GM19238 (cell line): ENCODE results near the gene UBE3D.
"Not testable (repeated sequence)": the region's sequence is repeated elsewhere in the genome, so short reads cannot be mapped to it uniquely, and the experiment has no call there.

ENCODE experiments used
- DNase-seq: peaks from one replicate; pipeline ENCODE4 v3.0.0; 2011; ENCODE audit warnings: low spot score; ENCODE audit not compliant: insufficient read length

Gene UBE3D

DNA sequence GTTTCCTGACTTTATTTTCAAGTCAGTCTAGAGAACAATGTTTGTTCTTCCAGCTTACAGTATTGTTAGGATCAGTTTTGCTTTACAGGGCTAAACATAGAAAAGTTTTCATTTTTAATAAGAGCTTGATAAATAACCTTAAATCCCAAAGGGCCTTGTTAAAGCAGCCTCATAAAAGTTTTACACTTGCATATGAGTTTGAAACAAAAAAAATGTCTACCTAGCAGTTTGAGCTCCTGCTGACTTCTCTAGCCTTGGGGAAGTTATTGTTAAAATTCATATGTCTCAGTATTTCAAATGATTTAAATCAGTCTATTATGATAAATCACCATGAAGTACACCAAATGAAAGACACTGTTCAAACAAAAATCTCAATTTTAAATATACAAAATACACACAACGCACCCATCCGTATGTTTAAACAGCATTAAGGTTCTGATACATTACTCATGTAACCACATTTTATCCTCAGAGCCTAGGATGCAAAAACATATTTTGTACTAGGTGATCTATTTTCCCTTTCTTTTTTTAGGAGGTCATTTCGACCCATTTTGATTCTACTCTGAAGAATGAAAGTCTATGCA, 87.2 kb downstream of the UBE3D start:
- no peak for DNase-seq

- no peak for DNase-seq
Observed at GRCh38 chr6:82976179-82976578, 89.5 kb downstream of the UBE3D start.

DNA sequence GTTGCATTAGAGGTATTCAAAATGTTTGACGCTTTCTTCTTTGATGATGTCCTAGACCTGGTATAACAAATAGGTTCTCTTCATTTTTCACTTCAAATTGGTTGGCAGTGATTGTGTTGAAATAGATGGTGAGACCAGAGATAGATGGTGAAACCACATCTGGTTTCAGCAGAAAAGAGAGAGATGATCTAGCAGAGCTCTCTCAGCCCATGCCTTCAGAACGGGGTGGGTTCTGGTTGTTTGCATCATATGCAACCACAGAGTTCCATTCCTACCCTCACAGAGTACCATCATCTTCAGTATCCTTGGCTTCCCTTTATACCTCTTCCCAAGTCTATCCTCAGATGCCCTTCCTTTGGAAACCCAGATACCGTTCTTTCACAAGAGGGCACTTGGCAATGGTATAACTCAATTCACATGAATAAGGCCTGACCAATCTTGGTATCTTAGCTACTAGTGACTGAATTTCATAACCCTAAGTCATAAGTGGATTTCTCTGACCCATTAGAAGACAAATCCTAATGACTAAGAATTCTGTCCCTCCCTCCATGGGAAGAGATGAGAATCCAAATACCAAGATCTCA, 93.7 kb downstream of the UBE3D start:
- no peak for DNase-seq

GRCh38 chr6:82970839-82971238, 94.8 kb downstream of the UBE3D start:
- DNase-seq = no peak

DNA sequence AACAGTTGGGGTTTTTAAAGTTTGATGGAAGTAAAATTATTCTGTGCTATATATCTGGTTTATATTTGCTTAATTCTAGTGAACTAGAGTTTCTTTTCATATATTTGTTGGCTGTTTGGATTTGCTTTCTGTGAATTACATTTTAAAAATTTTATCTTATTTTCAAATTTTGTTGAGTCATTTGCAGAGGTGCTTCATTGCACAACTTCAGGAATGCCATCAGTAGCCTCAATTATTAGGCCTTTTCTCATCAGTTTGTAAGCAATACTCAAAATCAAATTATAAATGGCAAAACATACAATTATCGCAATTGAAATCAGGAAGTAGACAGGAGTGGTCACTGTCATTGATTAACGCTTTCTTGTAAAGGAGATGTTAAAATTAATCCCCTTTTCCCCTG, 96.9 kb downstream of the UBE3D start:
- DNase-seq = no peak

GRCh38 chr6:82963191-82963925, 102.3 kb downstream of the UBE3D start:
- DNase-seq = no peak

DNA sequence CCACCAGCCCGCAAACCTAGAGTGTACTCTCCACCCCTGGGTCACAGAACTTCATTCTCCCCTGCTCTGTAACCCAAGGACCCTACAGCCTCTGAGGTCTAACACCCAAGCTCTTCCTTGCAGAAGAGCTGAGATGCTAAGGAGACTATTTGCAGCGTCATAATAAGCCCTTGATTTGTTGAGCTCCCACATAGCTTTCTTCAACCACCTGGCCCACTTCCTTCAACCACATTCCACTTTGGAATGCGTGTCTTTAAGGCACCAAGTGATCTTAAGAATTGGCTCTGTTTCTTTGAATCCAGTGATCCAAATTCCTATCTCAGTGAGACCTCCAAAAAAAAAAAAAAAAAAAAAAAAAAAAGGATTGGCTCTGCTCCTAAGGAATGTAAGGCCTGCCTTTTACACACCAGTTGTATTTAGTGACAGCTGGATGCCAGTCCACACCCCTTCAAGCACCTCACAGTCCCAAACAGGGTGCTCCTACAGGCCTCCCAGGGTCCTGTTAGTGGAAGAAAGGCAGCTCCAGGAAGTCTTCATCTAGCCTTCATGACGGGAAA, 106.2 kb downstream of the UBE3D start:
- DNase-seq = no peak

DNA sequence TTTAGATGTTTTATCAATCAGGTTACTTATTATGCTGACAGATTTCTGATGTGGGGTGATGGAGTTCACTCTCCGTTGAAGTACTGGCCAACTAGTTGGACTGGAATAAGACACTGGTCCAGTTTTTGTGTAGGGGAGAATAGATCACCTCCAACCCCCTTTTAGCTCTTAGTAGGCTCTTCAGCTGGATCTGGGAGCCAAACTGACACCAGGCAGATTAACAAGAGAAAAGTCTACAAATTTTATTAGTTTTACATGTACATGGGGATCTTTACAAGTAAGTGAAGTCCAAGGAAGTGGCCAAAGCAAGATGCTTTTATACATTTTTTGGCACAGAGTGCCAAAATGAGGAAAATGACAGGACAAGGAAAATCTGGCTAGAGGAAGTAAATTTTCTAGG, 107.1 kb downstream of the UBE3D start:
- DNase-seq = no peak

GRCh38 chr6:82957868-82958245, 107.8 kb downstream of the UBE3D start:
- DNase-seq = no peak

DNA sequence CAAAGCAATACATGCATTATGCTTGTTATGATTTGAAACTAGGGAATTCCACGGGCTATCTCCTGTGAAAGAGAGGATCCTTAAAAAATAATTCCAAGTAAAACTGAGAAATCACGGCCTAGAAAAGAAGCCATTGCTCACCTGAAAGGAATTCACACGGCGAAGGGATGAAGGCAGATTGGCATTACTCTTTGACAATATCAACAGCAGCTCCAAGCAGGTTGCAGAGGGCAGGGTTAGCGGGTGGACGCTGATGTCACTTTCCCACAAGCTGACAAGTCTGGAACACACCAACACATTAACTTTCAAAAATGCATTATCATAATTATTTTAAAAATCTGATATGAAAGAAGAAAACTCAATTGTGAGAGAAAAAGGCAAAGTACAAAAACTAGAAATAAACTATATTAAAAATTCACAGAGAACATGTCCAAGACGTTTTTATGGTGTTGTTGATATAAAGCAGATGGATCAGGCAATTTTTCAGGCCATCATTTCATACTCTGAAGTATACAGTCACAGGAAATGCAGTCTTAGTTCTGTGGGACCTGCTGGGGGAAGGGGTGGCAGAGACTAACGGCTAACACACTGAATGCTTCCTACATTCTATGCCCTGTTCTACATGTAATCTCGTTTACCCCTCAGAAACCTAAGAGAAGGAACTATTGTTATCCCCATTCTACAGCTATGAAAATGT, 108.3 kb downstream of the UBE3D start:
- DNase-seq = no peak

DNA sequence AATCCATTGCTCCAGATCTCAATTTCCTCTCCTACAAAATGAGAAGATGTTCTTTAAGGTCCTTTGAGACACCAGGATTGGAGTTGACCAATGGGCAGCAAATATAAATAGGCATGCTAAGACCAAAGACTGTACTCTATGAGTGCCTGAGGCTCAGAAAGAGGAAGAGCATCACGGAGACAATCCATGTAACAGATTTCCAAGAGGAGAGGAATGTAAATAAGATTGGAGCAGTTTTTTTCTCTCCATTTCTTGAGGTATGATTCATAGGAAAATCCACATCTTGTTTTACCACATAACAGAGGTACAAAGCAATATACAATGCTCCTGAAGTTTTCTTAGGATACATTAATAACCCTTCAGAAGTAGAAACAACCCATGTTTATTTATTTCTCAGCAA, 109.8 kb downstream of the UBE3D start:
- DNase-seq = no peak

GRCh38 chr6:82954937-82955577, 110.6 kb downstream of the UBE3D start:
- DNase-seq = no peak

DNA sequence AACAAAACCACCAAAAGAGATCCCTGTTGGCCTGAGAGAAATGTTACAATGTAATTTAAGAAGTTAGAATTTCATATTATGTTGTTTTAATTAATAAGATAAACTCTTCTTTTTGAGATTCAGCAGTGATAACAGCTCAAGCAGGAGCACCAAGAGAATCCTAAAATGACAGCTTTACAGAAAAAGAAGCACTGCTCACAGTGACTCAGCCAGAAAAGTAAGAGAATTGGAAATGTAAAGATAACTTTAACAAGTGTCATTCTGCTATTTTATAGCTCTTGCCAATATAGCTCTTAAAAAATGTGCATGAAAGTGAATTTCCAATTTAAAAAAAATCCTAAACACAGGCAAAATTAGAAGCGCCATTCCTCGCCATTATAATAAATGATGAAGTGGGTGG, 111.3 kb downstream of the UBE3D start:
- no peak for DNase-seq

- no peak for DNase-seq
Observed at GRCh38 chr6:82953871-82954270, 111.8 kb downstream of the UBE3D start.

GRCh38 chr6:82951935-82952334, 113.7 kb downstream of the UBE3D start:
- DNase-seq = no peak

DNA sequence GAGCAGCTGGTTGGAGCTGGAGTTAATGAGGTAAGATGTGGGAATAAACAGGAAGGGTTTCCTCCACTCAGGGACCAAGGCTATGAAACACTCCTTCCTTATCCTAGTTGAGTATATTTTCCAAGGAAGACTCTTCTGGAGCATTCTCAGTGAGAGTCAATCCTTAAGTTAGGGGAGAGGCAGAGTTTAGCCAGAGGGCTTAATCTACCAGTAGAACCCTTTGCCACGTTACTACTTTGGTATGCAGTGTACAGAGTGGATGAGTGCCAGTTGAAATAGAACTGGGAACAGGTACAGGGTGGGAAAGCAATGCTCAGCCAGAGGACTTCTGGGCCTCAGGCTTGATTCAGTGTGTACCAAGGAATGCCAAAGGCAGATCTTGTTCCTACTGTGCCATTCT, 114.3 kb downstream of the UBE3D start:
- DNase-seq = no peak

GRCh38 chr6:82930915-82931314, 134.7 kb downstream of the UBE3D start:
- not testable (repeated sequence) for DNase-seq

DNA sequence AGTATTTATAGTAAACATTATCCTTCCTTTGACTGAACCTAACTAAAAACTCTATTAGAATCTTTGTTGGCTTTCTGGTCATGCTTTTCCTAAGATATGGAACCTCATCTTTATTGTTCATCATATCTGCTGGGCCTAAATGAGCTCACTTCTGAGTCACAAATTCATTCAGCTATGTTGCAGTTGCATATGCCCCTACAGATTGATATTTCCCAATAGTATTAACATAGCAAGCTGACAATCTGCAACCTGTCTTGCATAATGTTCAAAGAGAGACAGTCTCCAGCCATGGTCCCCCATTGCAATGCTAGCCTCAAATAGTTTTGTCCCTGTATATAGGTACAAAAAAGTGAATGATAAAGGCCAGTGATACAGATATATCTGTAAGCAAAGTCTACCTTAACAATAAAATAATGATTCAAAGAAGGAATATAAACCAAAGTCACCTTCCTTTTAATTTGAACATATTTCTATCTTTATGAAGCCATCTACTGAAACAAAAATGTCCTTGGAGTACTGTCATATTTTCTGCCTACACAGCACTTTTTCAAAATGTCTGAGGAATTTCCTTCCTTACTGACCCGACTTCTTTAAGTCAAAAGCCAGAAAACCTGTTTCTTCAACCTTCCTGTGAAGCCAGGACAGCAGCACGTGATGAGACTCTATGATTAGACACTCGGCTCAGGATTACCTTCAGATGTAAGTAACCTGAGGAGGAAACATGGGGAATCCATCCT, 140.7 kb downstream of the UBE3D start:
- DNase-seq = no peak

GRCh38 chr6:82921258-82921657, 144.4 kb downstream of the UBE3D start:
- DNase-seq = no peak

DNA sequence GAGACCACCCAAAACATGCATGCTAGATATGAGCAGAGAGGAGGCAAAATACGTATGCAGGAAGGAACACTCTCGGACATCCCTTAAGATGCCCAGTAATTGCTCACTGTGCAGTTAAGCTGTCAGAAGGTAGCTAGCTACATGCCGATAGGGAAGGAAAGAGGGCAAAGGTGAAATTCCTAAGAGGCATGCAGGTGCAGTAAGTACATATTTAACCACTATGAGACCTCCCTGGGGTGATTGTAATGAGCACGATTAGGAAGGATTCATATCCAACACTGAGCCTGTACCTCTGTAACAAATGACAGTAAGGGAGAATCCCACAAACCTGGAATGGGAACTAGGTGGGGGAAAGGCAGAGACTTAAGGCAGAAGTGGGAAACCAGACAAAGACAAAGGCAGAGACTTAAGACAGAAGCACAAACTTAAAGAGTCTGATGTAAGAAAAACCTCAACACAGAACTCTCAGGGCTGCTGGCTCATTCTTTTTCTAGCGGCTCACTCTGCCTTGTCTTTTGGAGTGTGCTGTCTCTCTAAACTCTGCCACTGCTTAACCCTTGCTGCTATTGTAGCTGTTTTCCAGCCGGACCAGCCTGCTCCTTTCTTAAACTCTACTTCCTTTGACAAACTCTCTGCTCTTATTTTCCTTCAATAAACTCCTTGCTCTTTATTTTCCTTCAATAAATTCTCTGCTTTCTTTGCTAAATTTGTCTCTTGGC, 148.1 kb downstream of the UBE3D start:
- DNase-seq = no peak
